Stomach (tissue), 9 donors: ENCODE measurements around the gene PRKCE. TPM values are rescaled to one million over a fixed set of nuclear protein-coding genes. Genes with fewer than 3 reads are reported as not detected.

Experiments
- DNase-seq, 2 donors: peaks; one replicate each; pipeline versions ENCODE4 v3.0.0 to v3.0.0-alpha.2; 2013 to 2019
- H3K27ac ChIP-seq, 5 donors: fragments of 200-600 bp in 4 of 5; sonication (generic) in 4 of 5; one replicate each; pipeline ENCODE4 v1.5.1; 2013 to 2019; ENCODE audit warnings: mild to moderate bottlenecking in 1 of 5, moderate library complexity in 1 of 5
- H3K27me3 ChIP-seq, 3 donors: fragments of 200-600 bp; sonication (generic); one replicate each; pipeline ENCODE4 v1.5.1; 2017 to 2019; ENCODE audit warnings: mixed run types in 1 of 3
- H3K36me3 ChIP-seq, 4 donors: fragments of 200-600 bp; sonication (generic); 1 replicate in 3 of 4; 2 replicates in 1 of 4; pipeline ENCODE4 v1.5.1; 2016 to 2019
- H3K4me1 ChIP-seq, 4 donors: fragments of 200-600 bp; sonication (generic); one replicate each; pipeline ENCODE4 v1.5.1; 2016 to 2019
- H3K4me3 ChIP-seq, 4 donors: fragments of 200-600 bp; sonication (generic) in 3 of 4; one replicate each; pipeline ENCODE4 v1.5.1; 2016 to 2019; ENCODE audit warnings: mild to moderate bottlenecking in 1 of 4
- H3K9me3 ChIP-seq, 4 donors: fragments of 200-600 bp; sonication (generic); one replicate each; pipeline ENCODE4 v1.5.1; 2016 to 2019
- EP300 ChIP-seq: sonication (generic); formaldehyde crosslinking; IDR thresholded peaks from one replicate; pipeline ENCODE4 v1.6.1; 2017; ENCODE audit warnings: antibody characterized with exemption
- POLR2A ChIP-seq, 4 donors: fragments of 450-650 bp; IDR thresholded peaks; one replicate each; pipeline ENCODE4 v1.6.1; 2016; ENCODE audit warnings: antibody characterized with exemption in 4 of 4, control low read depth in 2 of 4, mild to moderate bottlenecking in 1 of 4, moderate library complexity in 1 of 4
- POLR2AphosphoS5 ChIP-seq, 3 donors: sonication (generic); formaldehyde crosslinking; IDR thresholded peaks; one replicate each; pipeline ENCODE4 v1.6.1; 2016; ENCODE audit warnings: antibody characterized with exemption in 3 of 3
- WGBS, 5 donors: extraction: QIAGEN DNeasy Blood & Tissue Kit in 3 of 5; methylation state at CpG; one replicate each; pipeline versions ENCODE4 v1.1.5 to v1.1.7; 2013 to 2018; 5-methylcytosine and 5-hydroxymethylcytosine counted together
- intact Hi-C: fragments of 100-400 bp; cut with DNase I; formaldehyde crosslinking; loops from one replicate; pipeline ENCODE4 v1.15.1; 2023; ENCODE audit warnings: low total_unique reads
- polyA plus RNA-seq, 3 donors: library from polyadenylated mRNA; stranded (reverse); fragments of 200-250 nt; gene quantifications; one replicate each; pipeline ENCODE4 v1.2.3, GENCODE V29; 2013
- total RNA-seq, 5 donors: library from RNA; depleted of rRNA; stranded (reverse); fragments of >200 nt; gene quantifications; one replicate each; pipeline versions ENCODE4 v1.1.0 to v1.2.3, GENCODE V29; 2014 to 2016
- TF ChIP-seq, protein P1 (sequence below), 7 experiments: fragments of 450-650 bp in 4 of 7; fragments of 200-600 bp in 3 of 7; sonication (generic) in 3 of 7; IDR thresholded peaks; one replicate each; pipeline ENCODE4 v1.5.1; 2016 to 2019; ENCODE audit warnings: antibody characterized with exemption in 7 of 7, control low read depth in 2 of 7, mild to moderate bottlenecking in 1 of 7
- donor health status: healthy with polysubstance abuse.
- donor health status: Bipolar disorder and iron deficiency.
- donor health status: healthy.

The PRKCE gene
- total and polyA plus RNA-seq, 8 donors = 2.0 to 92.0 (median 10.0) TPM

- Histone ChIP-seq H3K27me3 (no peaks in the 10 kb centered on the region), H3K27ac (peak overlapping the region in 2 of 5 donors; percentile 2 to 22), H3K4me1 (peaks cover 35 to 82% (median 67%) of the 10 kb centered on the region in 4 donors), H3K36me3 (no peaks in the 10 kb centered on the region), H3K9me3 (no peaks in the 10 kb centered on the region), H3K4me3 (no peak overlapping the region)
- 57 to 70% (median 62%) methylated on average over 3 of the region's 3 CpGs for WGBS, 5 donors
- DNase-seq = peak in 1 of 2 donors; percentile 32
- intact Hi-C loops = no loop called here
- no peak for TF ChIP-seq EP300
Observed at GRCh38 chr2:45892425-45892745, 240.9 kb downstream of the PRKCE start.

DNA sequence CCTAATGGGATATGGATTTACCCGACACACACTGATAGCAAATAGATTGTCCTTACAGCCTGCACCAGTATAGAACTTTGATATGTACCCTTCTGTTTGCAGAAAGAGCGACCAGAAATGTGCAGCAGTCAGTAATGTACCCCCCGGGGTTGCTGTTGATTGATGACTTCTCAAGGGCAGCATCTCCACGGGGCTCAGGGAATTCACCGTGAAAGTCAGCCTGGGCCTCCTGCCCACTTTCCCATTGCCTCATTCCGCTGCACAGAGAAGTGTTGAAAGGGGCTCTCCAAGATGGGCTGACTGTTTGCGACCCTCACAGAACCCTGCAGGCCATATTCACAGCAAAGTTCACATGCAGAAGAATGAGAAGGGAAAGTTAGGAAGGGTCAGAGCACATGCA, 241.3 kb downstream of the PRKCE start:
- Histone ChIP-seq H3K27ac (peak overlapping the region in 2 of 5 donors; percentile 2 to 22), H3K4me1 (peaks cover 32 to 79% (median 65%) of the 10 kb centered on the region in 4 donors), H3K36me3 (no peaks in the 10 kb centered on the region), H3K9me3 (no peaks in the 10 kb centered on the region), H3K4me3 (no peak overlapping the region), H3K27me3 (no peaks in the 10 kb centered on the region)
- DNase-seq = peak in 1 of 2 donors; percentile 66
- no peak for TF ChIP-seq POLR2A (IDR thresholded peaks at IDR 0.05)
- TF ChIP-seq POLR2AphosphoS5 (IDR thresholded peaks at IDR 0.05) = no peak
- TF ChIP-seq, protein P1, sequence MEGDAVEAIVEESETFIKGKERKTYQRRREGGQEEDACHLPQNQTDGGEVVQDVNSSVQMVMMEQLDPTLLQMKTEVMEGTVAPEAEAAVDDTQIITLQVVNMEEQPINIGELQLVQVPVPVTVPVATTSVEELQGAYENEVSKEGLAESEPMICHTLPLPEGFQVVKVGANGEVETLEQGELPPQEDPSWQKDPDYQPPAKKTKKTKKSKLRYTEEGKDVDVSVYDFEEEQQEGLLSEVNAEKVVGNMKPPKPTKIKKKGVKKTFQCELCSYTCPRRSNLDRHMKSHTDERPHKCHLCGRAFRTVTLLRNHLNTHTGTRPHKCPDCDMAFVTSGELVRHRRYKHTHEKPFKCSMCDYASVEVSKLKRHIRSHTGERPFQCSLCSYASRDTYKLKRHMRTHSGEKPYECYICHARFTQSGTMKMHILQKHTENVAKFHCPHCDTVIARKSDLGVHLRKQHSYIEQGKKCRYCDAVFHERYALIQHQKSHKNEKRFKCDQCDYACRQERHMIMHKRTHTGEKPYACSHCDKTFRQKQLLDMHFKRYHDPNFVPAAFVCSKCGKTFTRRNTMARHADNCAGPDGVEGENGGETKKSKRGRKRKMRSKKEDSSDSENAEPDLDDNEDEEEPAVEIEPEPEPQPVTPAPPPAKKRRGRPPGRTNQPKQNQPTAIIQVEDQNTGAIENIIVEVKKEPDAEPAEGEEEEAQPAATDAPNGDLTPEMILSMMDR (IDR thresholded peaks at IDR 0.05) = no peak
- no peak for TF ChIP-seq EP300
- intact Hi-C loops = no loop called here
- 40 to 74% (median 62%) methylated on average over 7 of the region's 7 CpGs for WGBS, 5 donors

DNA sequence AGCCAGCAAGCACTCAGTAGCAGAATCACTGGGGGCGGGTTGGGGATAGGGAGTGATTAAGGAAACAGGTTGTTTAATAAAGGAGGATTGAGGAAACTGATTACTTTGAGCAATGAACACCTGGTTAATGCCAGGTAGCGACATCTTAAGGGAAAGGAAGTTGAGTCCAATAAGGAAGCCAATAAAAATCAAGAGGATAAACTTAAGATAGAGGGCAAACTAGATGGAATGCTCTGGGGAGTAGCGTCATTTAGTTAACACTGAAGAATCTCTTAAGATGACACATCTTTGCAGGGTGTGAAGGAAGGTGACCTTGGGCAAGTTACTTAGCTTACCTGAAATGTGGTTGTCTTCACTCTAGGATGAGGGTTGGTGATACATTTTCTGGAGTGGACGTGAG, 242.7 kb downstream of the PRKCE start:
- intact Hi-C loops = no loop called here
- WGBS, 5 donors = 77 to 90% (median 87%) methylated on average over 4 of the region's 4 CpGs
- DNase-seq = no peak
- TF ChIP-seq, protein P1 (IDR thresholded peaks at IDR 0.05) = no peak
- TF ChIP-seq POLR2A (IDR thresholded peaks at IDR 0.05) (no peak), POLR2AphosphoS5 (IDR thresholded peaks at IDR 0.05) (no peak), EP300 (no peak)
- H3K4me1 ChIP-seq = peaks cover 22 to 64% (median 55%) of the 10 kb centered on the region in 4 donors
- H3K27me3 ChIP-seq = no peaks in the 10 kb centered on the region
- H3K9me3 ChIP-seq = no peaks in the 10 kb centered on the region
- H3K4me3 ChIP-seq = no peak overlapping the region
- no peaks in the 10 kb centered on the region for H3K36me3 ChIP-seq
- H3K27ac ChIP-seq = no peak overlapping the region

DNA sequence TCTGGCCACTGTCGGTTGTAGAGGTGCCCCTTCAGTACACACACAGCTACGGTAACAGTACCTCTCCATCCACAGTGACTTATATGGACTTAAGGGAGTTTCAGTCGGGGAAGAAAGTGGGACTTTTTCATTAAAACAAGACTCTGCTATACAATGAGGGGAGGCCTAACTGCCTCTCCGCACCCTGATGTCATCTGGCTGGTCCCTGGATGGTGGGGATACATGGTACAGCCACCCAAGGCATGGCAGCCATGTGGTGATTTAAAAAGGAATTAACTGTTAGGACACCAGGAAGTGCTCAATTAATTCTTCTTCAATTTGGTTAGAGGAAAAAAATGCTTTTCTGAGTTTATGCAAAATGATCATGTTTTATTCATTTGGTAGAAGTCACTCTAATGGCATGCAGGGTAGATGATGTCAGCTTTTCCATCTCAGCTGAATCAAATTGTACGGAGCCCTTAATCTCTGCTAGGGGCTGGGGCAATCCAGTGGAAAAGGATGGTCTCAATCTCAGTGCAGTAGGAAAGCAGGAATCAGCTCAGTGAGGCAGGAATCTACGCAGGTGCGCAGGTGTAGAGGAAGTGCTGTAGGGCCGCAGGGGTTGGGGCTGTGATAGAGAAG, 243.9 kb downstream of the PRKCE start:
- H3K27ac ChIP-seq = no peak overlapping the region
- TF ChIP-seq EP300 (no peak), POLR2AphosphoS5 (IDR thresholded peaks at IDR 0.05) (no peak), POLR2A (IDR thresholded peaks at IDR 0.05) (no peak)
- TF ChIP-seq, protein P1 (IDR thresholded peaks at IDR 0.05) = no peak
- intact Hi-C loops = no loop called here

DNA sequence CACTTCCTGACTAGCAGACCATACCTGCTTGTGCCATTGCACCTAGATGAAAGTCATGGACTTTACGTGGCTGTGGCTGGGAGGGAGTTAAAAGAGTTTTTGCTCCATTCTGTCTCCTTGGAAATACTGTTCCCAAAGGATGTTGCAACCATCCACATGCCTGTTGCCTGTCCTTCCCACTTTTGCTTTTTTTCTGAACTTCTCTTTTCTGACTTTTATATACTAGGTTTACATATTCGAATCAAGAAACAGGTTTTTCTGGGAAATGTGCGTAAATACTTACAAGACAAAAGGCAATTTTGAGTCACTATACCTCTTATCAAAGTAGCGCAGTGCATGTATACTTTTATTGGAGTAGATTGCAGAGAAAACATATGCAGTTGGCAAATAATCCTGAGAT, 244.8 kb downstream of the PRKCE start:
- no peak for DNase-seq
- no peak for TF ChIP-seq POLR2A (IDR thresholded peaks at IDR 0.05)
- TF ChIP-seq EP300 = no peak
- TF ChIP-seq, protein P1 (IDR thresholded peaks at IDR 0.05) = no peak
- no peak for TF ChIP-seq POLR2AphosphoS5 (IDR thresholded peaks at IDR 0.05)
- Histone ChIP-seq H3K36me3 (no peaks in the 10 kb centered on the region), H3K4me1 (peaks cover 8 to 48% (median 38%) of the 10 kb centered on the region in 4 donors), H3K27me3 (no peaks in the 10 kb centered on the region), H3K9me3 (no peaks in the 10 kb centered on the region), H3K4me3 (no peak overlapping the region), H3K27ac (no peak overlapping the region)
- 31 to 58% (median 52%) methylated on average over 4 of the region's 4 CpGs for WGBS, 5 donors
- intact Hi-C loops = no loop called here

More for the DNA sequence above, 243.9 kb downstream of the PRKCE start:
- Histone ChIP-seq H3K4me3 (no peak overlapping the region), H3K27me3 (no peaks in the 10 kb centered on the region), H3K4me1 (peaks cover 15 to 58% (median 47%) of the 10 kb centered on the region in 4 donors), H3K9me3 (no peaks in the 10 kb centered on the region), H3K36me3 (no peaks in the 10 kb centered on the region)
- WGBS, 5 donors = 86 to 95% (median 93%) methylated on average over 8 of the region's 8 CpGs
- peak in 1 of 2 donors; percentile 36 for DNase-seq
